Loucy (cell line): ENCODE data around the gene SMCO2.

Source experiments
- CTCF ChIP-seq: fragments of 200-600 bp; sonication (generic); conservative IDR thresholded peaks from 2 replicates; pipeline ENCODE4 v1.5.1; 2014; ENCODE audit warnings: mild to moderate bottlenecking, antibody characterized with exemption, low read length
- EZH2phosphoT487 ChIP-seq: fragments of 200-600 bp; IDR thresholded peaks from 2 replicates; pipeline ENCODE4 v1.6.1; 2018; ENCODE audit warnings: antibody characterized with exemption, mild to moderate bottlenecking, moderate library complexity, borderline replicate concordance

GRCh38 chr12:27436029-27436428 lies 10.5 kb upstream of the SMCO2 start:
- TF ChIP-seq CTCF: no peak
- no peak for TF ChIP-seq EZH2phosphoT487
